ENCODE data around the gene PRTN3.
"Not testable (repeated sequence)": the region's sequence is repeated elsewhere in the genome, so short reads cannot be mapped to it uniquely, and the experiment has no call there.

The PRTN3 gene

GRCh38 chr19:849195-849594, 8.4 kb downstream of the PRTN3 start:
- not testable (repeated sequence) for DNase-seq

- peak; percentile 44 for DNase-seq
Measured at GRCh38 chr19:850221-850978, 9.6 kb downstream of the PRTN3 start.

- DNase-seq, result no peak
Measured at GRCh38 chr19:850979-851335, 10.2 kb downstream of the PRTN3 start.

- DNase-seq, result no peak
Measured at GRCh38 chr19:852136-853013, 11.6 kb downstream of the PRTN3 start, which contains the start of gene ELANE. Gene ELANE, plus strand, starts transcription at chr19:852303. Its CDS starts 26 bp downstream, at chr19:852329.

GRCh38 chr19:853014-853585, 12.3 kb downstream of the PRTN3 start:
- DNase-seq, result no peak

- not testable (repeated sequence) for DNase-seq
Measured at GRCh38 chr19:853614-854220, 12.9 kb downstream of the PRTN3 start.

GRCh38 chr19:854549-854948, 13.8 kb downstream of the PRTN3 start:
- no peak for DNase-seq

- no peak for DNase-seq
Measured at GRCh38 chr19:855142-855541, 14.3 kb downstream of the PRTN3 start.

GRCh38 chr19:855566-856120, 14.8 kb downstream of the PRTN3 start:
- no peak for DNase-seq

- DNase-seq, result no peak
Measured at GRCh38 chr19:858284-858683, 17.5 kb downstream of the PRTN3 start.

GRCh38 chr19:858868-859843, 18.4 kb downstream of the PRTN3 start, which contains the start of gene CFD:
Gene CFD, plus strand, starts transcription at chr19:859664. Its CDS starts 26 bp downstream, at chr19:859690.
- no peak for DNase-seq

GRCh38 chr19:861141-861755, 20.4 kb downstream of the PRTN3 start:
- DNase-seq, result no peak

- DNase-seq, result no peak
Measured at GRCh38 chr19:861756-862580, 21.2 kb downstream of the PRTN3 start.

- DNase-seq, result no peak
Measured at GRCh38 chr19:862581-863314, 21.9 kb downstream of the PRTN3 start.

- no peak for DNase-seq
Measured at GRCh38 chr19:863315-863620, 22.5 kb downstream of the PRTN3 start.

- DNase-seq, result no peak
Measured at GRCh38 chr19:866769-867300, 26.0 kb downstream of the PRTN3 start.

GRCh38 chr19:867301-867793, 26.5 kb downstream of the PRTN3 start:
- peak; percentile 93 for DNase-seq

GRCh38 chr19:867855-868457, 27.2 kb downstream of the PRTN3 start:
- DNase-seq, result no peak

All from COR-L47 (cell line).